K562 (cell line): ENCODE measurements around the gene ZSWIM8. TPM values are rescaled to one million over a fixed set of nuclear protein-coding genes. Genes with fewer than 3 reads are reported as not detected.

Experiments used
- ATAC-seq: fragments of 200-7000 bp; cut with Tn5 transposase; 3 replicates; pipeline ENCODE4 v1.9.1; 2020; ENCODE audit warnings: moderate library complexity
- BruUV-seq: library from RNA; stranded (reverse); fragments of 400-500 nt; replicated peaks from 2 replicates; lab custom pipeline; 2021; lab: Mats Ljungman, UMichigan
- CTCF ChIA-PET: fragments of 300-600 bp; formaldehyde crosslinking; extraction: SDS; loops from one replicate; lab custom pipeline; 2021; ENCODE audit warnings: low intra/inter-chr PET ratio; lab: Yijun Ruan, JAX
- POLR2A ChIA-PET: fragments of 300-600, 350-650 bp; sonication (Branson Sonifier 250); formaldehyde crosslinking; extraction: SDS; loops from one replicate; lab custom pipeline; 2021; ENCODE audit warnings: antibody characterized with exemption, inconsistent platforms; lab: Yijun Ruan, JAX
- DNase-seq, 4 experiments: peaks; one replicate each; pipeline versions ENCODE4 v3.0.0 to v3.0.0-alpha.2; 2011 to 2018; ENCODE audit warnings: low spot score in 3 of 4, mixed read lengths in 3 of 4; ENCODE audit errors: extremely low read depth in 1 of 4
- FAIRE-seq: peaks from 2 replicates; lab custom pipeline; 2011; peaks lifted over from hg19 to GRCh38; lab: Jason Lieb, UNC
- H2AFZ ChIP-seq: 2 replicates; pipeline ENCODE4 v1.6.0; 2011; ENCODE audit warnings: low read depth, low read length, control low read depth, inconsistent platforms
- H3K27ac ChIP-seq: fragments of 200-600 bp; 3 replicates; pipeline ENCODE4 v1.8.0; 2011; ENCODE audit warnings: low read depth, mild to moderate bottlenecking, control low read depth, inconsistent platforms, low read length, moderate library complexity, mixed read lengths; ENCODE audit errors: extremely low read depth
- H3K27me3 ChIP-seq, 2 experiments: fragments of 300-600 bp in 1 of 2; 2 replicates in 1 of 2; 3 replicates in 1 of 2; pipeline versions ENCODE4 v1.6.0 to v1.8.0; 2011; ENCODE audit warnings: inconsistent platforms in 2 of 2, low read length in 2 of 2, mild to moderate bottlenecking in 1 of 2, mixed read lengths in 1 of 2, moderate library complexity in 1 of 2; ENCODE audit not compliant: control insufficient read depth in 2 of 2, insufficient read depth in 2 of 2
- H3K36me3 ChIP-seq: fragments of 300-600 bp; 3 replicates; pipeline ENCODE4 v1.8.0; 2011; ENCODE audit warnings: mild to moderate bottlenecking, low read length, inconsistent platforms; ENCODE audit not compliant: control insufficient read depth, insufficient read depth
- H3K4me1 ChIP-seq, 2 experiments: fragments of 200-600 bp in 1 of 2; replicated peaks in 1 of 2; 2 replicates in 1 of 2; 3 replicates in 1 of 2; pipeline versions ENCODE4 v1.5.1 to v1.8.0; 2011; ENCODE audit warnings: inconsistent platforms in 2 of 2, low read length in 2 of 2, mild to moderate bottlenecking in 1 of 2, mixed read lengths in 1 of 2, moderate library complexity in 1 of 2; ENCODE audit not compliant: control insufficient read depth in 2 of 2, insufficient read depth in 2 of 2
- H3K4me2 ChIP-seq: 2 replicates; pipeline ENCODE4 v1.6.1; 2011; ENCODE audit warnings: low read length, control low read depth, inconsistent platforms, mixed read lengths; ENCODE audit not compliant: insufficient read depth
- H3K4me3 ChIP-seq: fragments of 200-600 bp; sonication (generic), shearing (Covaris generic); 2 replicates; pipeline ENCODE4 v1.5.1; 2016; ENCODE audit warnings: control low read depth, inconsistent platforms
- H3K79me2 ChIP-seq: fragments of 200-600 bp; 3 replicates; pipeline ENCODE4 v1.8.0; 2011; ENCODE audit warnings: low read length, inconsistent platforms; ENCODE audit not compliant: control insufficient read depth, insufficient read depth
- H3K9ac ChIP-seq, 2 experiments: 2 replicates each; pipeline versions ENCODE4 v1.6.0 to v1.6.1; 2011; ENCODE audit warnings: low read depth in 2 of 2, low read length in 2 of 2, control low read depth in 1 of 2, inconsistent platforms in 1 of 2, mild to moderate bottlenecking in 1 of 2, mixed read lengths in 1 of 2; ENCODE audit not compliant: insufficient read depth in 1 of 2
- H3K9me1 ChIP-seq: one replicate; pipeline ENCODE4 v1.6.0; 2011; ENCODE audit warnings: inconsistent platforms, mild to moderate bottlenecking, low read length, moderate library complexity; ENCODE audit not compliant: control insufficient read depth, insufficient read depth
- H3K9me3 ChIP-seq: replicated peaks from 2 replicates; pipeline ENCODE4 v1.5.1; 2011; ENCODE audit warnings: low read depth, low read length, inconsistent platforms; ENCODE audit not compliant: control insufficient read depth, insufficient read depth
- H4K20me1 ChIP-seq: replicated peaks from 2 replicates; pipeline ENCODE4 v1.6.1; 2011; ENCODE audit warnings: low read length, inconsistent platforms, mixed read lengths; ENCODE audit not compliant: control insufficient read depth, insufficient read depth
- CBX1 ChIP-seq: sonication (generic); IDR thresholded peaks from 2 replicates; pipeline ENCODE4 v1.6.1; 2016; ENCODE audit warnings: antibody characterized with exemption, low read depth, mild to moderate bottlenecking
- MIER1 ChIP-seq: fragments of 450-650 bp; IDR thresholded peaks from 2 replicates; pipeline ENCODE4 v1.6.1; 2016; ENCODE audit warnings: antibody characterized with exemption, mild to moderate bottlenecking, low read depth
- NFIC ChIP-seq: fragments of 450-650 bp; IDR thresholded peaks from 2 replicates; pipeline ENCODE4 v1.6.1; 2017; ENCODE audit warnings: mild to moderate bottlenecking, inconsistent platforms
- RFX1 ChIP-seq: fragments of 450-650 bp; IDR thresholded peaks from 2 replicates; pipeline ENCODE4 v1.6.1; 2016; ENCODE audit warnings: mild to moderate bottlenecking, moderate library complexity
- SIRT6 ChIP-seq: IDR thresholded peaks from one replicate; pipeline ENCODE4 v1.6.1; 2012; ENCODE audit warnings: low read depth, mild to moderate bottlenecking, control low read depth, inconsistent platforms, low read length, moderate library complexity
- UBTF ChIP-seq, 2 experiments: IDR thresholded peaks; 2 replicates each; pipeline ENCODE4 v1.6.1; 2012; ENCODE audit warnings: improper control_type of control experiment in 2 of 2, low read depth in 2 of 2, low read length in 2 of 2, borderline replicate concordance in 1 of 2
- YY1 ChIP-seq, 3 experiments: IDR thresholded peaks; 2 replicates each; pipeline ENCODE4 v1.6.1; 2011; ENCODE audit warnings: low read length in 2 of 3, mild to moderate bottlenecking in 2 of 3, moderate library complexity in 2 of 3, borderline replicate concordance in 1 of 3, control low read depth in 1 of 3, low read depth in 1 of 3; ENCODE audit not compliant: insufficient read depth in 3 of 3, insufficient replicate concordance in 2 of 3, control insufficient read depth in 1 of 3, insufficient read length in 1 of 3; ENCODE audit errors: extremely low read depth in 1 of 3
- ZNF592 ChIP-seq: fragments of 450-650 bp; IDR thresholded peaks from 2 replicates; pipeline ENCODE4 v1.6.1; 2017; ENCODE audit warnings: antibody characterized with exemption, mild to moderate bottlenecking
- ZNF609 ChIP-seq: sonication (generic); formaldehyde crosslinking; IDR thresholded peaks from 2 replicates; pipeline ENCODE4 v1.8.1; 2023; ENCODE audit warnings: missing genetic modification reagents, mild to moderate bottlenecking, borderline replicate concordance
- ZNF707 ChIP-seq: fragments of 250-450 bp; sonication (Bioruptor Pico); conservative IDR thresholded peaks from 2 replicates; pipeline ENCODE4 v1.8.0; 2022; ENCODE audit warnings: inconsistent platforms, mild to moderate bottlenecking, moderate library complexity
- WGBS: fragments of 100-300 bp; shearing (Covaris generic); methylation state at CpG from one replicate; pipeline ENCODE4 v1.1.6; 2016; ENCODE audit warnings: low coverage, mixed read lengths; ENCODE audit not compliant: insufficient coverage; ENCODE audit errors: missing lambda C conversion rate; 5-methylcytosine and 5-hydroxymethylcytosine counted together
- in situ Hi-C: fragments of 300-500 bp; cut with MboI; formaldehyde crosslinking; loops from 4 replicates; pipeline ENCODE4 v1.15.0; 2018; ENCODE audit warnings: inconsistent platforms, mixed read lengths
- intact Hi-C: fragments of 100-400 bp; cut with micrococcal nuclease; formaldehyde crosslinking; loops from 2 replicates; pipeline ENCODE4 v1.14.2; 2022
- polyA plus RNA-seq, 8 experiments: library from polyadenylated mRNA; depleted of rRNA in 4 of 8; stranded (reverse) in 5 of 8; unstranded in 3 of 8; fragments of >200 nt; fragmentation: Nextera tagmentation in 2 of 8; fragmentation: Illumina TruSeq in 1 of 8; extraction: Ambion mirVana in 2 of 8; extraction: Trizol in 1 of 8; gene quantifications; 2 replicates each; pipeline versions ENCODE4 v1.2.1 to v1.2.3, GENCODE V29; 2011 to 2014; ENCODE audit warnings: inconsistent platforms in 1 of 8, missing spikeins in 1 of 8
- total RNA-seq, 7 experiments: library from RNA; depleted of rRNA in 6 of 7; stranded (reverse); fragments of >200 nt in 6 of 7; fragmentation: Illumina TruSeq in 2 of 7; extraction: Trizol in 2 of 7; gene quantifications; 2 replicates each; pipeline versions ENCODE4 v1.2.1 to v1.2.3, GENCODE V29; 2011 to 2021; ENCODE audit warnings: low replicate concordance in 1 of 7

ZSWIM8 gene
- total and polyA plus RNA-seq, 9 of the 15 experiments (the other 6 are each of a cell fraction or from before 2014, with no cell fraction given), result 5.6 to 47.8 (median 26.7) TPM

- ChIA-PET CTCF (no interaction called here), POLR2A (interaction anchor here (0.7 to 1.0 kb wide), 2 partner anchors 17 to 68 kb away, joined by 3 to 5 read pairs; a partner anchor contains a TSS)
- intact Hi-C loops (no loop called here), in situ Hi-C loops (loop anchor here (5.0 to 10.0 kb wide), 2 partner anchors 97 to 1245 kb away; no protein-coding TSS in a partner anchor)
- no peaks in the 10 kb centered on the region for H3K27me3 ChIP-seq
- DNase-seq (no peak), FAIRE-seq (no peak), ATAC-seq (no peak)
- peaks cover 60% of the 10 kb centered on the region; the same call in 2 of the 3 replicates for H3K36me3 ChIP-seq
- H3K27ac ChIP-seq, result no peak overlapping the region
- H2AFZ ChIP-seq, result no peak overlapping the region
- no peaks in the 10 kb centered on the region for H4K20me1 ChIP-seq
- H3K4me2 ChIP-seq, result no peak overlapping the region
- no TSS peak for BruUV-seq
- H3K9ac ChIP-seq, result no peak overlapping the region
- H3K9me3 ChIP-seq, result no peaks in the 10 kb centered on the region
- H3K9me1 ChIP-seq, result no peaks in the 10 kb centered on the region
- 92% methylated on average over 4 of the region's 4 CpGs for WGBS
- H3K4me3 ChIP-seq, result no peak overlapping the region
- peaks cover 0 to 10% of the 10 kb centered on the region in 2 experiments; a peak in 1 of 5 replicates for H3K4me1 ChIP-seq
- H3K79me2 ChIP-seq, result no peaks in the 10 kb centered on the region
- TF ChIP-seq UBTF (IDR thresholded peaks at IDR 0.05; ENCODE audit: borderline replicate concordance in 1 of 2, low read depth in 2 of 2, low read length in 2 of 2), result no peak
- TF ChIP-seq SIRT6, result no peak
- TF ChIP-seq ZNF592, result no peak
- TF ChIP-seq NFIC, result no peak
- TF ChIP-seq RFX1, result no peak
- no peak for TF ChIP-seq CBX1
- TF ChIP-seq MIER1, result no peak
- TF ChIP-seq YY1 (IDR thresholded peaks at IDR 0.05; ENCODE audit: borderline replicate concordance in 1 of 3, control insufficient read depth in 1 of 3, extremely low read depth in 1 of 3, insufficient read depth in 3 of 3, insufficient read length in 1 of 3, insufficient replicate concordance in 2 of 3, low read depth in 1 of 3, low read length in 2 of 3), result no peak
- no peak for TF ChIP-seq ZNF707 (CRISPR knock-in tag)
- TF ChIP-seq ZNF609 (CRISPR knock-in tag), result no peak
These were observed 54.6 kb downstream of the ZSWIM8 start for GRCh38 chr10:73840056-73840402.
